Calu3 (cell line): ENCODE data around the gene COA4. TPM values are rescaled to one million over a fixed set of nuclear protein-coding genes. Genes with fewer than 3 reads are reported as not detected.

ENCODE experiments used
- BruUV-seq: library from RNA; stranded (reverse); fragments of 400-500 nt; replicated peaks from 2 replicates; lab custom pipeline; 2021; lab: Mats Ljungman, UMichigan
- CTCF ChIA-PET: fragments of 300-600 bp; sonication (Branson Sonifier 250); formaldehyde crosslinking; loops from one replicate; lab custom pipeline; 2022; ENCODE audit warnings: antibody characterized with exemption; lab: Charles Lee
- DNase-seq: peaks from one replicate; pipeline ENCODE4 v3.0.0; 2022
- H3K27ac Mint-ChIP-seq: one replicate; pipeline ENCODE4 v1.8.0; 2022; ENCODE audit warnings: mixed read lengths; ENCODE audit not compliant: unreplicated experiment
- H3K27me3 Mint-ChIP-seq: one replicate; pipeline ENCODE4 v1.8.0; 2022; ENCODE audit warnings: mixed read lengths; ENCODE audit not compliant: unreplicated experiment
- H3K36me3 Mint-ChIP-seq: one replicate; pipeline ENCODE4 v1.8.0; 2022; ENCODE audit warnings: mild to moderate bottlenecking, moderate library complexity, mixed read lengths; ENCODE audit not compliant: insufficient read depth, unreplicated experiment
- H3K4me1 Mint-ChIP-seq: one replicate; pipeline ENCODE4 v1.8.0; 2022; ENCODE audit warnings: mild to moderate bottlenecking, low read depth, mixed read lengths; ENCODE audit not compliant: unreplicated experiment
- H3K4me3 Mint-ChIP-seq: one replicate; pipeline ENCODE4 v1.8.0; 2022; ENCODE audit warnings: mild to moderate bottlenecking, low read depth, moderate library complexity, mixed read lengths; ENCODE audit not compliant: unreplicated experiment
- H3K9me3 Mint-ChIP-seq: one replicate; pipeline ENCODE4 v1.8.0; 2022; ENCODE audit warnings: low read depth, mixed read lengths; ENCODE audit not compliant: unreplicated experiment
- CTCF ChIP-seq: fragments of 200-600 bp; IDR thresholded peaks from one replicate; pipeline ENCODE4 v1.8.0; 2022; ENCODE audit warnings: antibody characterized with exemption; ENCODE audit not compliant: unreplicated experiment
- intact Hi-C: fragments of 100-400 bp; cut with micrococcal nuclease; formaldehyde crosslinking; loops from one replicate; pipeline ENCODE4 v1.10.0; 2022; ENCODE audit not compliant: unreplicated experiment
- total RNA-seq: library from RNA; stranded (reverse); gene quantifications from 2 replicates; pipeline ENCODE4 v1.2.3, GENCODE V29; 2022

The COA4 gene
- total RNA-seq, 1 experiment from 2014 or later, result 82.5 TPM

GRCh38 chr11:73894725-73895335 is 18.2 kb upstream of the COA4 start:
- CTCF ChIA-PET, result interaction anchor here (0.6 to 1.3 kb wide), 2 partner anchors 16 to 184 kb away, joined by 3 read pairs; no protein-coding TSS in a partner anchor
- no peak for DNase-seq
- Mint-ChIP-seq H3K9me3 (no peaks in the 10 kb centered on the region), H3K36me3 (no peaks in the 10 kb centered on the region), H3K27me3 (no peaks in the 10 kb centered on the region), H3K4me1 (no peaks in the 10 kb centered on the region), H3K4me3 (no peak overlapping the region), H3K27ac (no peak overlapping the region)
- intact Hi-C loops, result no loop called here
- BruUV-seq, result no TSS peak
- TF ChIP-seq CTCF, result no peak

- no peak overlapping the region for H3K4me3 Mint-ChIP-seq
- no peak overlapping the region for H3K27ac Mint-ChIP-seq
- intact Hi-C loops, result no loop called here
- peaks cover 5% of the 10 kb centered on the region for H3K36me3 Mint-ChIP-seq
- no TSS peak for BruUV-seq
- H3K9me3 Mint-ChIP-seq, result no peaks in the 10 kb centered on the region
- H3K27me3 Mint-ChIP-seq, result no peaks in the 10 kb centered on the region
- peaks cover 8% of the 10 kb centered on the region for H3K4me1 Mint-ChIP-seq
- CTCF ChIA-PET, result interaction anchor here (0.7 kb wide), 1 partner anchor 123 kb away, joined by 5 read pairs; no protein-coding TSS in a partner anchor
- no peak for DNase-seq
- no peak for TF ChIP-seq CTCF
These were observed 16.4 kb upstream of the COA4 start for GRCh38 chr11:73893041-73893440.

GRCh38 chr11:73889536-73889935 is 12.9 kb upstream of the COA4 start:
- peaks cover 5% of the 10 kb centered on the region for H3K36me3 Mint-ChIP-seq
- no TSS peak for BruUV-seq
- no peak for TF ChIP-seq CTCF
- no peaks in the 10 kb centered on the region for H3K27me3 Mint-ChIP-seq
- no peak for DNase-seq
- H3K4me1 Mint-ChIP-seq, result peaks cover 8% of the 10 kb centered on the region
- intact Hi-C loops, result no loop called here
- no peak overlapping the region for H3K4me3 Mint-ChIP-seq
- H3K9me3 Mint-ChIP-seq, result no peaks in the 10 kb centered on the region
- H3K27ac Mint-ChIP-seq, result no peak overlapping the region
- CTCF ChIA-PET, result no interaction called here

GRCh38 chr11:73889019-73889418 is 12.4 kb upstream of the COA4 start:
- peaks cover 5% of the 10 kb centered on the region for H3K36me3 Mint-ChIP-seq
- BruUV-seq, result no TSS peak
- H3K27me3 Mint-ChIP-seq, result no peaks in the 10 kb centered on the region
- no peak for TF ChIP-seq CTCF
- CTCF ChIA-PET, result no interaction called here
- no peak for DNase-seq
- intact Hi-C loops, result no loop called here
- no peak overlapping the region for H3K27ac Mint-ChIP-seq
- no peaks in the 10 kb centered on the region for H3K9me3 Mint-ChIP-seq
- H3K4me3 Mint-ChIP-seq, result no peak overlapping the region
- H3K4me1 Mint-ChIP-seq, result peaks cover 8% of the 10 kb centered on the region
